HepG2 (cell line): ENCODE data around the gene UBC. TPM values are rescaled to one million over a fixed set of nuclear protein-coding genes. Genes with fewer than 3 reads are reported as not detected.
A peak's percentile ranks its signal among the peaks of the same experiment; 100 is the strongest.

Experiments
- BCL3 ChIP-seq: sonication (generic); formaldehyde crosslinking; IDR thresholded peaks from 2 replicates; pipeline ENCODE4 v1.5.1; 2020; ENCODE audit warnings: mild to moderate bottlenecking, missing genetic modification reagents, moderate library complexity
- CCDC6 ChIP-seq: sonication (generic); formaldehyde crosslinking; IDR thresholded peaks from 2 replicates; pipeline ENCODE4 v1.8.1; 2022; ENCODE audit warnings: mild to moderate bottlenecking, missing genetic modification reagents, moderate library complexity
- FOSL2 ChIP-seq: sonication (generic); formaldehyde crosslinking; IDR thresholded peaks from 2 replicates; pipeline ENCODE4 v1.4.0; 2020; ENCODE audit warnings: missing genetic modification reagents
- HOXA7 ChIP-seq: sonication (generic); formaldehyde crosslinking; IDR thresholded peaks from 2 replicates; pipeline ENCODE4 v1.8.1; 2022; ENCODE audit warnings: mild to moderate bottlenecking, missing genetic modification reagents, moderate library complexity
- ISL2 ChIP-seq: sonication (generic); formaldehyde crosslinking; IDR thresholded peaks from 2 replicates; pipeline ENCODE4 v1.5.0; 2020; ENCODE audit warnings: missing genetic modification reagents
- KDM4B ChIP-seq: sonication (generic); formaldehyde crosslinking; IDR thresholded peaks from 2 replicates; pipeline ENCODE4 v1.4.0; 2020; ENCODE audit warnings: missing genetic modification reagents
- NONO ChIP-seq, 2 experiments: fragments of 450-650 bp in 1 of 2; sonication (generic) in 1 of 2; formaldehyde crosslinking in 1 of 2; IDR thresholded peaks in 1 of 2; conservative IDR thresholded peaks in 1 of 2; 2 replicates each; pipeline versions ENCODE4 v1.6.1 to v1.8.0; 2017 to 2022; ENCODE audit warnings: mild to moderate bottlenecking in 1 of 2, missing genetic modification reagents in 1 of 2, moderate library complexity in 1 of 2
- SRSF4 ChIP-seq: fragments of 200-400 bp; formaldehyde crosslinking; IDR thresholded peaks from one replicate; pipeline ENCODE4 v1.6.1; 2018; ENCODE audit warnings: mild to moderate bottlenecking, low read depth, low read length, moderate library complexity; ENCODE audit not compliant: poor library complexity, severe bottlenecking
- THAP11 ChIP-seq: IDR thresholded peaks from 2 replicates; pipeline ENCODE4 v1.6.1; 2016; ENCODE audit warnings: missing biosample characterization, missing genetic modification reagents
- ZFP37 ChIP-seq: sonication (generic); formaldehyde crosslinking; IDR thresholded peaks from 2 replicates; pipeline ENCODE4 v1.4.0; 2020; ENCODE audit warnings: missing genetic modification reagents, borderline replicate concordance
- ZNF12 ChIP-seq: sonication (generic); formaldehyde crosslinking; IDR thresholded peaks from 2 replicates; pipeline ENCODE4 v1.5.0; 2020; ENCODE audit warnings: missing genetic modification reagents
- ZNF224 ChIP-seq: sonication (generic); formaldehyde crosslinking; IDR thresholded peaks from 2 replicates; pipeline ENCODE4 v1.5.0; 2020; ENCODE audit warnings: mild to moderate bottlenecking, missing genetic modification reagents
- ZNF235 ChIP-seq: sonication (generic); formaldehyde crosslinking; IDR thresholded peaks from 2 replicates; pipeline ENCODE4 v1.8.1; 2023; ENCODE audit warnings: mild to moderate bottlenecking, missing genetic modification reagents, borderline replicate concordance
- ZNF264 ChIP-seq: sonication (generic); formaldehyde crosslinking; IDR thresholded peaks from 2 replicates; pipeline ENCODE4 v1.4.0; 2020; ENCODE audit warnings: missing genetic modification reagents
- ZNF350 ChIP-seq: sonication (generic); formaldehyde crosslinking; IDR thresholded peaks from 2 replicates; pipeline ENCODE4 v1.4.0; 2020; ENCODE audit warnings: mild to moderate bottlenecking, low read depth, missing genetic modification reagents, borderline replicate concordance
- ZNF564 ChIP-seq: sonication (generic); formaldehyde crosslinking; IDR thresholded peaks from 2 replicates; pipeline ENCODE4 v1.8.1; 2023; ENCODE audit warnings: mild to moderate bottlenecking, missing genetic modification reagents
- ZNF737 ChIP-seq: sonication (generic); formaldehyde crosslinking; IDR thresholded peaks from 2 replicates; pipeline ENCODE4 v1.5.0; 2020; ENCODE audit warnings: missing genetic modification reagents, mild to moderate bottlenecking, borderline replicate concordance
- polyA plus RNA-seq, 8 experiments: library from polyadenylated mRNA; depleted of rRNA in 3 of 8; stranded (reverse) in 7 of 8; unstranded in 1 of 8; fragments of >200 nt; fragmentation: Illumina TruSeq in 4 of 8; extraction: Trizol in 4 of 8; gene quantifications; 2 replicates each; pipeline versions ENCODE4 v1.2.1 to v1.2.3, GENCODE V29; 2011 to 2016; ENCODE audit warnings: low read depth in 4 of 8, missing spikeins in 1 of 8, mixed read lengths in 1 of 8; ENCODE audit not compliant: insufficient read depth in 1 of 8
- total RNA-seq, 5 experiments: library from RNA; depleted of rRNA; stranded (reverse); fragments of >200 nt; fragmentation: Illumina TruSeq; extraction: Trizol; gene quantifications; 2 replicates each; pipeline ENCODE4 v1.2.3, GENCODE V29; 2016; ENCODE audit warnings: low read depth in 1 of 5
- TF ChIP-seq, protein P1 (sequence below): sonication (generic); formaldehyde crosslinking; IDR thresholded peaks from 2 replicates; pipeline ENCODE4 v1.4.0; 2020; ENCODE audit warnings: missing genetic modification reagents
- TF ChIP-seq, protein P2 (sequence below): sonication (generic); formaldehyde crosslinking; IDR thresholded peaks from 2 replicates; pipeline ENCODE4 v1.8.0; 2022; ENCODE audit warnings: mild to moderate bottlenecking, missing genetic modification reagents
- TF ChIP-seq, protein P3 (sequence below): sonication (generic); formaldehyde crosslinking; IDR thresholded peaks from 2 replicates; pipeline ENCODE4 v1.5.0; 2020; ENCODE audit warnings: missing genetic modification reagents
- TF ChIP-seq, protein P4 (sequence below): sonication (generic); formaldehyde crosslinking; conservative IDR thresholded peaks from 2 replicates; pipeline ENCODE4 v1.4.0; 2020; ENCODE audit warnings: missing genetic modification reagents

Gene UBC
- total and polyA plus RNA-seq, 2 of the 13 experiments (the other 11 are each of a cell fraction or from before 2014, with no cell fraction given), result 805 to 1,432 TPM

DNA sequence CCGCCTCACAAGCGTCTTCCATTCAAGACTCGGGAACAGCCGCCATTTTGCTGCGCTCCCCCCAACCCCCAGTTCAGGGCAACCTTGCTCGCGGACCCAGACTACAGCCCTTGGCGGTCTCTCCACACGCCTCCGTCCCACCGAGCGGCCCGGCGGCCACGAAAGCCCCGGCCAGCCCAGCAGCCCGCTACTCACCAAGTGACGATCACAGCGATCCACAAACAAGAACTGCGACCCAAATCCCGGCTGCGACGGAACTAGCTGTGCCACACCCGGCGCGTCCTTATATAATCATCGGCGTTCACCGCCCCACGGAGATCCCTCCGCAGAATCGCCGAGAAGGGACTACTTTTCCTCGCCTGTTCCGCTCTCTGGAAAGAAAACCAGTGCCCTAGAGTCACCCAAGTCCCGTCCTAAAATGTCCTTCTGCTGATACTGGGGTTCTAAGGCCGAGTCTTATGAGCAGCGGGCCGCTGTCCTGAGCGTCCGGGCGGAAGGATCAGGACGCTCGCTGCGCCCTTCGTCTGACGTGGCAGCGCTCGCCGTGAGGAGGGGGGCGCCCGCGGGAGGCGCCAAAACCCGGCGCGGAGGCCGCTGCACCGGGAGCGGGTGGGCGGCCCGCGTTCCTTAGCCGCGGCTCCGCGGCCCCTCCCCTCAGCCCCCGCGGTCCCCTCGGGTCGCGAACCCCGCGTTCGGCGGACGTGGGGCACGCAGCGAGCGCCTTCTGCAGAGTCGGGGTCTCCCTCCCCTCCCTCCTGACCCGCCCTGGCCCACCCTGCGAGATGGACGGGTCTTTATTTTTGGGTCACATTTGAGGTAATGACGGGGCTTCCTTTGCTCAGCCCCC, at the start of gene UBC (continued):
- peak; percentile 92 for TF ChIP-seq ZNF350 (CRISPR knock-in tag)
- TF ChIP-seq HOXA7 (CRISPR knock-in tag), result peak; percentile 94
- TF ChIP-seq, protein P1, sequence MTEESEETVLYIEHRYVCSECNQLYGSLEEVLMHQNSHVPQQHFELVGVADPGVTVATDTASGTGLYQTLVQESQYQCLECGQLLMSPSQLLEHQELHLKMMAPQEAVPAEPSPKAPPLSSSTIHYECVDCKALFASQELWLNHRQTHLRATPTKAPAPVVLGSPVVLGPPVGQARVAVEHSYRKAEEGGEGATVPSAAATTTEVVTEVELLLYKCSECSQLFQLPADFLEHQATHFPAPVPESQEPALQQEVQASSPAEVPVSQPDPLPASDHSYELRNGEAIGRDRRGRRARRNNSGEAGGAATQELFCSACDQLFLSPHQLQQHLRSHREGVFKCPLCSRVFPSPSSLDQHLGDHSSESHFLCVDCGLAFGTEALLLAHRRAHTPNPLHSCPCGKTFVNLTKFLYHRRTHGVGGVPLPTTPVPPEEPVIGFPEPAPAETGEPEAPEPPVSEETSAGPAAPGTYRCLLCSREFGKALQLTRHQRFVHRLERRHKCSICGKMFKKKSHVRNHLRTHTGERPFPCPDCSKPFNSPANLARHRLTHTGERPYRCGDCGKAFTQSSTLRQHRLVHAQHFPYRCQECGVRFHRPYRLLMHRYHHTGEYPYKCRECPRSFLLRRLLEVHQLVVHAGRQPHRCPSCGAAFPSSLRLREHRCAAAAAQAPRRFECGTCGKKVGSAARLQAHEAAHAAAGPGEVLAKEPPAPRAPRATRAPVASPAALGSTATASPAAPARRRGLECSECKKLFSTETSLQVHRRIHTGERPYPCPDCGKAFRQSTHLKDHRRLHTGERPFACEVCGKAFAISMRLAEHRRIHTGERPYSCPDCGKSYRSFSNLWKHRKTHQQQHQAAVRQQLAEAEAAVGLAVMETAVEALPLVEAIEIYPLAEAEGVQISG (CRISPR knock-in tag), result peak; percentile 80
- peak; percentile 57; the same call in 1 of the 2 replicates for TF ChIP-seq BCL3
- TF ChIP-seq SRSF4, result no peak
- peak; percentile 75 for TF ChIP-seq ZNF235 (CRISPR knock-in tag)
- TF ChIP-seq KDM4B (CRISPR knock-in tag), result no peak
- TF ChIP-seq FOSL2 (CRISPR knock-in tag), result peak; percentile 89
- TF ChIP-seq, protein P2, sequence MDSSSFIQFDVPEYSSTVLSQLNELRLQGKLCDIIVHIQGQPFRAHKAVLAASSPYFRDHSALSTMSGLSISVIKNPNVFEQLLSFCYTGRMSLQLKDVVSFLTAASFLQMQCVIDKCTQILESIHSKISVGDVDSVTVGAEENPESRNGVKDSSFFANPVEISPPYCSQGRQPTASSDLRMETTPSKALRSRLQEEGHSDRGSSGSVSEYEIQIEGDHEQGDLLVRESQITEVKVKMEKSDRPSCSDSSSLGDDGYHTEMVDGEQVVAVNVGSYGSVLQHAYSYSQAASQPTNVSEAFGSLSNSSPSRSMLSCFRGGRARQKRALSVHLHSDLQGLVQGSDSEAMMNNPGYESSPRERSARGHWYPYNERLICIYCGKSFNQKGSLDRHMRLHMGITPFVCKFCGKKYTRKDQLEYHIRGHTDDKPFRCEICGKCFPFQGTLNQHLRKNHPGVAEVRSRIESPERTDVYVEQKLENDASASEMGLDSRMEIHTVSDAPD (CRISPR knock-in tag), result peak; percentile 15; the same call in 1 of the 2 replicates
- no peak for TF ChIP-seq ZNF12 (CRISPR knock-in tag)
- TF ChIP-seq THAP11 (CRISPR knock-in tag), result peak; percentile 87
- TF ChIP-seq NONO (IDR thresholded peaks at IDR 0.05), result no peak
- TF ChIP-seq NONO (CRISPR knock-in tag; conservative IDR thresholded peaks at IDR 0.05), result peak; percentile 91
- no peak for TF ChIP-seq ZNF737 (CRISPR knock-in tag)
- TF ChIP-seq, protein P3, sequence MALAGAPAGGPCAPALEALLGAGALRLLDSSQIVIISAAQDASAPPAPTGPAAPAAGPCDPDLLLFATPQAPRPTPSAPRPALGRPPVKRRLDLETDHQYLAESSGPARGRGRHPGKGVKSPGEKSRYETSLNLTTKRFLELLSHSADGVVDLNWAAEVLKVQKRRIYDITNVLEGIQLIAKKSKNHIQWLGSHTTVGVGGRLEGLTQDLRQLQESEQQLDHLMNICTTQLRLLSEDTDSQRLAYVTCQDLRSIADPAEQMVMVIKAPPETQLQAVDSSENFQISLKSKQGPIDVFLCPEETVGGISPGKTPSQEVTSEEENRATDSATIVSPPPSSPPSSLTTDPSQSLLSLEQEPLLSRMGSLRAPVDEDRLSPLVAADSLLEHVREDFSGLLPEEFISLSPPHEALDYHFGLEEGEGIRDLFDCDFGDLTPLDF (CRISPR knock-in tag), result peak; percentile 56; the same call in 1 of the 2 replicates
- peak; percentile 97; the same call in 1 of the 2 replicates for TF ChIP-seq ZNF224 (CRISPR knock-in tag)
- no peak; the same call in 1 of the 2 replicates for TF ChIP-seq ZNF564 (CRISPR knock-in tag)
- peak; percentile 24; the same call in 1 of the 2 replicates for TF ChIP-seq ZNF264
- TF ChIP-seq ISL2 (CRISPR knock-in tag), result peak; percentile 65; the same call in 1 of the 2 replicates
- peak; percentile 69; the same call in 1 of the 2 replicates for TF ChIP-seq CCDC6 (CRISPR knock-in tag)
- 0 out of 2 replicates have a peak, but pooled peaks have one; percentile 91 for TF ChIP-seq ZFP37 (CRISPR knock-in tag)
- TF ChIP-seq, protein P4, sequence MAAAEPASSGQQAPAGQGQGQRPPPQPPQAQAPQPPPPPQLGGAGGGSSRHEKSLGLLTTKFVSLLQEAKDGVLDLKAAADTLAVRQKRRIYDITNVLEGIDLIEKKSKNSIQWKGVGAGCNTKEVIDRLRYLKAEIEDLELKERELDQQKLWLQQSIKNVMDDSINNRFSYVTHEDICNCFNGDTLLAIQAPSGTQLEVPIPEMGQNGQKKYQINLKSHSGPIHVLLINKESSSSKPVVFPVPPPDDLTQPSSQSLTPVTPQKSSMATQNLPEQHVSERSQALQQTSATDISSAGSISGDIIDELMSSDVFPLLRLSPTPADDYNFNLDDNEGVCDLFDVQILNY (CRISPR knock-in tag), result peak; percentile 25
